B cell (primary cell): ENCODE results near the gene SLIRP. TPM values are rescaled to one million over a fixed set of nuclear protein-coding genes. Genes with fewer than 3 reads are reported as not detected.

Source experiments
- ATAC-seq: fragments of 200-7000 bp; cut with Tn5 transposase; one replicate; pipeline ENCODE4 v1.10.0; 2021; ENCODE audit warnings: low read depth, mild to moderate bottlenecking, moderate number of reproducible peaks, moderate library complexity
- CTCF ChIA-PET: fragments of 350-600 bp; sonication (Branson Sonifier 250); formaldehyde crosslinking; loops from one replicate; lab custom pipeline; 2021; ENCODE audit warnings: antibody characterized with exemption, inconsistent platforms; lab: Charles Lee
- POLR2A ChIA-PET: fragments of 350-600 bp; sonication (Branson Sonifier 250); formaldehyde crosslinking; loops from one replicate; lab custom pipeline; 2021; ENCODE audit warnings: antibody characterized with exemption; lab: Charles Lee
- DNase-seq: peaks from one replicate; pipeline ENCODE4 v3.0.0; 2013
- H2AFZ ChIP-seq: 2 replicates; pipeline ENCODE4 v1.6.1; 2012; ENCODE audit warnings: mild to moderate bottlenecking, low read depth, low read length; ENCODE audit not compliant: insufficient read depth, poor library complexity, severe bottlenecking
- H3K27ac ChIP-seq, 2 donors: 1 replicate in 1 of 2; 2 replicates in 1 of 2; pipeline ENCODE4 v1.5.1; 2012 to 2013; ENCODE audit warnings: low read length in 2 of 2, mild to moderate bottlenecking in 2 of 2, moderate library complexity in 1 of 2
- H3K27me3 ChIP-seq, 4 experiments: fragments of 200-600 bp in 1 of 4; sonication (generic) in 1 of 4; replicated peaks in 1 of 4; 1 replicate in 2 of 4; 2 replicates in 2 of 4; pipeline versions ENCODE4 v1.6.1 to v1.7.0; 2013 to 2016; ENCODE audit warnings: low read length in 3 of 4, mild to moderate bottlenecking in 2 of 4, mixed read lengths in 1 of 4, moderate library complexity in 1 of 4; ENCODE audit not compliant: insufficient read depth in 4 of 4, control insufficient read depth in 3 of 4; ENCODE audit errors: control extremely low read depth in 1 of 4
- H3K36me3 ChIP-seq, 2 experiments: replicated peaks in 1 of 2; 1 replicate in 1 of 2; 2 replicates in 1 of 2; pipeline versions ENCODE4 v1.6.1 to v1.7.1; 2013; ENCODE audit warnings: low read length in 1 of 2; ENCODE audit not compliant: insufficient read depth in 2 of 2, control insufficient read depth in 1 of 2; ENCODE audit errors: control extremely low read depth in 1 of 2, extremely low read depth in 1 of 2
- H3K4me1 ChIP-seq, 2 donors: fragments of 200-600 bp in 1 of 2; sonication (generic) in 1 of 2; 1 replicate in 1 of 2; 2 replicates in 1 of 2; pipeline versions ENCODE4 v1.5.1 to v1.6.1; 2013 to 2017; ENCODE audit warnings: low read length in 2 of 2; ENCODE audit not compliant: control insufficient read depth in 2 of 2, insufficient read depth in 2 of 2
- H3K4me2 ChIP-seq: replicated peaks from 2 replicates; pipeline ENCODE3; 2012; ENCODE audit warnings: mild to moderate bottlenecking, low read depth, low read length; ENCODE audit not compliant: poor library complexity, severe bottlenecking
- H3K4me3 ChIP-seq, 5 experiments: fragments of 200-600 bp in 1 of 5; sonication (generic) in 1 of 5; 1 replicate in 3 of 5; 2 replicates in 2 of 5; pipeline versions ENCODE4 v1.5.1 to v1.7.0; 2011 to 2016; ENCODE audit warnings: low read length in 4 of 5, mild to moderate bottlenecking in 4 of 5, low read depth in 2 of 5, control low read depth in 1 of 5, moderate library complexity in 1 of 5; ENCODE audit not compliant: insufficient read depth in 1 of 5; ENCODE audit errors: control extremely low read depth in 1 of 5, extremely low read depth in 1 of 5
- H3K79me2 ChIP-seq: fragments of 200-600 bp; sonication (generic); one replicate; pipeline ENCODE4 v1.6.0; 2016; ENCODE audit warnings: low read length; ENCODE audit not compliant: control insufficient read depth, insufficient read depth
- H3K9ac ChIP-seq: fragments of 200-600 bp; sonication (generic); 2 replicates; pipeline ENCODE4 v1.6.1; 2017; ENCODE audit warnings: mild to moderate bottlenecking, low read length, moderate library complexity
- H3K9me3 ChIP-seq, 3 donors: one replicate each; pipeline versions ENCODE4 v1.6.1 to v1.7.1; 2013; ENCODE audit warnings: low read length in 2 of 3; ENCODE audit not compliant: control insufficient read depth in 2 of 3, insufficient read depth in 1 of 3; ENCODE audit errors: control extremely low read depth in 1 of 3
- H4K20me1 ChIP-seq: 2 replicates; pipeline ENCODE4 v1.6.0; 2012; ENCODE audit warnings: mild to moderate bottlenecking, low read length; ENCODE audit not compliant: insufficient read depth, control insufficient read depth, poor library complexity, severe bottlenecking
- H3K27ac Mint-ChIP-seq: one replicate; pipeline ENCODE4 v1.8.0; 2021; ENCODE audit warnings: mixed read lengths
- H3K27me3 Mint-ChIP-seq: one replicate; pipeline ENCODE4 v1.8.0; 2021; ENCODE audit warnings: mixed read lengths
- H3K4me1 Mint-ChIP-seq: one replicate; pipeline ENCODE4 v1.8.0; 2021; ENCODE audit warnings: mixed read lengths
- H3K4me3 Mint-ChIP-seq: one replicate; pipeline ENCODE4 v1.8.0; 2021; ENCODE audit warnings: mixed read lengths
- H3K9me3 Mint-ChIP-seq: one replicate; pipeline ENCODE4 v1.8.0; 2022; ENCODE audit warnings: mixed read lengths; ENCODE audit not compliant: insufficient read depth
- EZH2 ChIP-seq: IDR thresholded peaks from 2 replicates; pipeline ENCODE4 v1.6.1; 2012; ENCODE audit warnings: borderline replicate concordance, low read depth, mild to moderate bottlenecking, moderate library complexity, low read length; ENCODE audit not compliant: insufficient read depth, poor library complexity, severe bottlenecking
- WGBS: methylation state at CpG from one replicate; pipeline ENCODE4 v1.1.5; 2013; ENCODE audit warnings: missing lambda C conversion rate; ENCODE audit not compliant: insufficient coverage; 5-methylcytosine and 5-hydroxymethylcytosine counted together
- intact Hi-C: fragments of 100-400 bp; cut with micrococcal nuclease; formaldehyde crosslinking; loops from one replicate; pipeline ENCODE4 v1.10.0; 2022
- polyA plus RNA-seq: library from polyadenylated mRNA; depleted of rRNA; stranded (reverse); fragments of >200 nt; gene quantifications from 2 replicates; pipeline ENCODE4 v1.2.3, GENCODE V29; 2012
- total RNA-seq, 2 donors: library from RNA; stranded (reverse); fragments of 120-200 nt in 1 of 2; gene quantifications; 1 replicate in 1 of 2; 2 replicates in 1 of 2; pipeline versions ENCODE4 v1.2.3 to v1.2.4, GENCODE V29; 2013 to 2022
- TF ChIP-seq, protein P1 (sequence below): fragments of 200-600 bp; IDR thresholded peaks from one replicate; pipeline ENCODE4 v1.8.0; 2022; ENCODE audit warnings: antibody characterized with exemption, mild to moderate bottlenecking

Gene SLIRP
- total and polyA plus RNA-seq, 2 donors (not counting 1 experiment from before 2014, with no cell fraction given), result 33.8 to 36.7 TPM

DNA sequence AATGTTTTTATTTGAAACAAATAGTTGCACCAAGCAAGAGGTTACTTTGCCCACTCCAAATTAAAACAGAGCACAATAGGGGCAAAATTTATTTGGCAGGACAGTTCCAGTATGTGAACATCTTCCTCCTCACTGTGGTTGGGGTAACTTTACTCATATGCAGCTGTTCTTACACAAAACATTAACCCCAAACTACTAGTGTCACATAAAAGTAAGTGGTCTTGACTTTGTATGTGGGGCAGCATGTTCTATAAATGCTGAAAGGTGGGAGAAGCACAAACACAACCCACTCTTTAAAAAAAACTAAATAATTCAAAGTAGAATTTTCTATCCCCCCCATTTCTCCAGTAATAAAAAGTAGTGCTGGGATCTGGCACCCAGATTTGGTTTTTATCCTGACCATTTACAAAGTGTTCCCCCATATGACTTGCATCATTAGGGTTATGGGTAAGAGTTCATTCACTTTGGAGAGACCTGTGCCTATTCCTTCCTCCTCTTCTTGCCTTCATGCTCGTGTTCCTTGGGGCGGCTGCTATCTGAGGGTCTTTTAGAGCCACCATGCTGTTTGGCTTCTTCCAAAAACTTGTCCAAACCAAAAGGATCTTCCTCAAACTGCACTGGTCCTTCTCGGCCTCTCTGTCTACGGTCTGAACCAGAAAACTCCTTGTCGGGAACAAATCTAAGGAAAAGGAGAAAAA, 9.9 kb downstream of the SLIRP start:
- Mint-ChIP-seq H3K4me3 (no peak overlapping the region), H3K9me3 (no peaks in the 10 kb centered on the region), H3K27me3 (no peaks in the 10 kb centered on the region), H3K27ac (no peak overlapping the region), H3K4me1 (no peaks in the 10 kb centered on the region)
- H3K36me3 ChIP-seq, result peaks cover 19 to 67% of the 10 kb centered on the region in 2 experiments
- H3K9ac ChIP-seq, result no peak overlapping the region
- no peak overlapping the region for H2AFZ ChIP-seq
- no peak for TF ChIP-seq EZH2
- TF ChIP-seq, protein P1, sequence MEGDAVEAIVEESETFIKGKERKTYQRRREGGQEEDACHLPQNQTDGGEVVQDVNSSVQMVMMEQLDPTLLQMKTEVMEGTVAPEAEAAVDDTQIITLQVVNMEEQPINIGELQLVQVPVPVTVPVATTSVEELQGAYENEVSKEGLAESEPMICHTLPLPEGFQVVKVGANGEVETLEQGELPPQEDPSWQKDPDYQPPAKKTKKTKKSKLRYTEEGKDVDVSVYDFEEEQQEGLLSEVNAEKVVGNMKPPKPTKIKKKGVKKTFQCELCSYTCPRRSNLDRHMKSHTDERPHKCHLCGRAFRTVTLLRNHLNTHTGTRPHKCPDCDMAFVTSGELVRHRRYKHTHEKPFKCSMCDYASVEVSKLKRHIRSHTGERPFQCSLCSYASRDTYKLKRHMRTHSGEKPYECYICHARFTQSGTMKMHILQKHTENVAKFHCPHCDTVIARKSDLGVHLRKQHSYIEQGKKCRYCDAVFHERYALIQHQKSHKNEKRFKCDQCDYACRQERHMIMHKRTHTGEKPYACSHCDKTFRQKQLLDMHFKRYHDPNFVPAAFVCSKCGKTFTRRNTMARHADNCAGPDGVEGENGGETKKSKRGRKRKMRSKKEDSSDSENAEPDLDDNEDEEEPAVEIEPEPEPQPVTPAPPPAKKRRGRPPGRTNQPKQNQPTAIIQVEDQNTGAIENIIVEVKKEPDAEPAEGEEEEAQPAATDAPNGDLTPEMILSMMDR, result no peak
- H3K79me2 ChIP-seq, result peaks cover 12% of the 10 kb centered on the region
- no peak overlapping the region for H3K4me3 ChIP-seq
- H3K27me3 ChIP-seq, result no peaks in the 10 kb centered on the region
- 80% methylated on average over 1 of the region's 5 CpGs for WGBS
- H3K27ac ChIP-seq, result no peak overlapping the region
- ChIA-PET CTCF (interaction anchor here (0.7 kb wide), 1 partner anchor 14 kb away, joined by 5 read pairs; no protein-coding TSS in a partner anchor), POLR2A (no interaction called here)
- H3K4me2 ChIP-seq, result no peak overlapping the region
- no peaks in the 10 kb centered on the region for H3K9me3 ChIP-seq
- ATAC-seq (no peak), DNase-seq (no peak)
- intact Hi-C loops, result no loop called here
- H3K4me1 ChIP-seq, result no peaks in the 10 kb centered on the region
- H4K20me1 ChIP-seq, result peaks cover 9% of the 10 kb centered on the region

DNA sequence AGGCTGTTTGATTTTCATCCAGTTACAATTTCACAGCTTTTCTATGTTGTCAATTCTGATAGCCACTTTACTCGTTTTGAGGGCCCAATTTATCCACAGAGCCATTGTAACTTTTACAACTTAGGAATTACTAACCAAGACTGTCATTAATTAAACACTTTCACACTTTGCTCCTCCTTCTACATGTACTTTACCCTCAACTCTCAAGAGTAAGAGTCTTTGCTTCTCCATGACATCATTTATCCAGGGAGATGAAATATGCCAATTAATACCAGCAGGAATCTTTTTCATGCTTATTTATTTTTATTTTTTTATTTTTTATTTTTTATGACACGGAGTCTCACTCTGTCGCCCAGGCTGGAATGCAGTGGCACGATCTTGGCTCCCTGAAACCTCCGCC, 13.5 kb downstream of the SLIRP start:
- no peaks in the 10 kb centered on the region for H3K9me3 ChIP-seq
- ChIA-PET CTCF (interaction anchor here (0.7 kb wide), 1 partner anchor 275 kb away, joined by 3 read pairs; no protein-coding TSS in a partner anchor), POLR2A (no interaction called here)
- H3K27me3 ChIP-seq, result no peaks in the 10 kb centered on the region
- no peak overlapping the region for H3K27ac Mint-ChIP-seq
- H3K4me1 ChIP-seq, result no peaks in the 10 kb centered on the region
- no peaks in the 10 kb centered on the region for H3K4me1 Mint-ChIP-seq
- no peak overlapping the region for H3K9ac ChIP-seq
- peaks cover 14 to 80% of the 10 kb centered on the region in 2 experiments for H3K36me3 ChIP-seq
- no peak for TF ChIP-seq EZH2
- TF ChIP-seq, protein P1, result no peak
- no peak overlapping the region for H3K4me2 ChIP-seq
- H2AFZ ChIP-seq, result no peak overlapping the region
- H4K20me1 ChIP-seq, result peaks cover 6% of the 10 kb centered on the region
- WGBS, result 100% methylated on average over 2 of the region's 5 CpGs
- intact Hi-C loops, result no loop called here
- H3K4me3 ChIP-seq, result no peak overlapping the region
- ATAC-seq (no peak), DNase-seq (no peak)
- H3K9me3 Mint-ChIP-seq, result no peaks in the 10 kb centered on the region
- H3K27me3 Mint-ChIP-seq, result no peaks in the 10 kb centered on the region
- H3K27ac ChIP-seq, result no peak overlapping the region
- H3K4me3 Mint-ChIP-seq, result no peak overlapping the region
- peaks cover 9% of the 10 kb centered on the region for H3K79me2 ChIP-seq
